Endothelial cell of umbilical vein (primary cell): ENCODE measurements around the gene SERPINA1.

ENCODE experiments used
- CTCF ChIP-seq, 2 donors: IDR thresholded peaks; 1 replicate in 1 of 2; 2 replicates in 1 of 2; pipeline ENCODE4 v1.5.1; 2011; ENCODE audit warnings: low read length in 2 of 2, mild to moderate bottlenecking in 2 of 2, moderate library complexity in 2 of 2, control low read depth in 1 of 2, inconsistent platforms in 1 of 2, low read depth in 1 of 2; ENCODE audit not compliant: insufficient read depth in 1 of 2; ENCODE audit errors: extremely low read depth in 1 of 2
- EZH2 ChIP-seq: IDR thresholded peaks from 2 replicates; pipeline ENCODE4 v1.6.1; 2012; ENCODE audit warnings: borderline replicate concordance, low read depth, mild to moderate bottlenecking, moderate library complexity, low read length, inconsistent platforms; ENCODE audit not compliant: severe bottlenecking
- POLR2A ChIP-seq: IDR thresholded peaks from 2 replicates; pipeline ENCODE4 v1.6.1; 2012; ENCODE audit warnings: low read depth, mild to moderate bottlenecking, control low read depth, low read length
- POLR2AphosphoS5 ChIP-seq: IDR thresholded peaks from 2 replicates; pipeline ENCODE4 v1.6.1; 2012; ENCODE audit warnings: low read depth, mild to moderate bottlenecking, control low read depth, low read length, moderate library complexity; ENCODE audit not compliant: insufficient read depth

GRCh38 chr14:94361682-94362081 is 26.7 kb downstream of the SERPINA1 start:
- TF ChIP-seq CTCF (IDR thresholded peaks at IDR 0.05; ENCODE audit: extremely low read depth in 1 of 2, insufficient read depth in 1 of 2, low read depth in 1 of 2, low read length in 2 of 2) = no peak
- no peak for TF ChIP-seq EZH2
- TF ChIP-seq POLR2AphosphoS5 = no peak
- no peak for TF ChIP-seq POLR2A
